NCI-H128 (cell line): ENCODE results near the gene SPATA2L.

ENCODE experiments used
- DNase-seq: peaks from one replicate; lab custom pipeline; 2025; ENCODE audit not compliant: unreplicated experiment; lab: John Stamatoyannopoulos, UW

Gene SPATA2L

GRCh38 chr16:89729293-89729692, 27.8 kb upstream of the SPATA2L start:
- no peak for DNase-seq

GRCh38 chr16:89727406-89728120, 26.1 kb upstream of the SPATA2L start:
- no peak for DNase-seq

- DNase-seq: no peak
Observed at GRCh38 chr16:89723279-89724250, 22.1 kb upstream of the SPATA2L start.

GRCh38 chr16:89722392-89723278, 21.1 kb upstream of the SPATA2L start:
- no peak for DNase-seq

GRCh38 chr16:89721546-89722391, 20.3 kb upstream of the SPATA2L start:
- DNase-seq: no peak

GRCh38 chr16:89720813-89721545, 19.5 kb upstream of the SPATA2L start, which contains the start of the genes VPS9D1 and ZNF276:
VPS9D1 (minus strand) TSS chr16:89720898; CDS start chr16:89720861, 37 bp downstream.
ZNF276 (plus strand) TSS chr16:89721537; CDS start chr16:89721641, 104 bp downstream.
- DNase-seq: peak; percentile 14

GRCh38 chr16:89720551-89720812, 19.0 kb upstream of the SPATA2L start:
- DNase-seq: no peak

- DNase-seq: no peak
Observed at GRCh38 chr16:89717688-89718505, 16.4 kb upstream of the SPATA2L start.

- no peak for DNase-seq
Observed at GRCh38 chr16:89716916-89717687, 15.6 kb upstream of the SPATA2L start.

- no peak for DNase-seq
Observed at GRCh38 chr16:89716493-89716892, 15.0 kb upstream of the SPATA2L start.

- no peak for DNase-seq
Observed at GRCh38 chr16:89712274-89712781, 10.8 kb upstream of the SPATA2L start.

- no peak for DNase-seq
Observed at GRCh38 chr16:89711601-89712273, 10.2 kb upstream of the SPATA2L start.

GRCh38 chr16:89710709-89711564, 9.4 kb upstream of the SPATA2L start:
- DNase-seq: no peak

GRCh38 chr16:89709716-89710432, 8.4 kb upstream of the SPATA2L start:
- no peak for DNase-seq

GRCh38 chr16:89709166-89709565, 7.7 kb upstream of the SPATA2L start:
- DNase-seq: no peak
